IPS DF 6.9 (cell line): ENCODE measurements around the gene BMERB1.

Source experiments
- DNase-seq: peaks from one replicate; pipeline ENCODE4 v3.0.0-alpha.2; 2013; ENCODE audit warnings: low read depth, low spot score
- H3K27ac ChIP-seq: one replicate; pipeline ENCODE4 v1.5.1; 2013; ENCODE audit warnings: low read length, control low read depth
- H3K27me3 ChIP-seq: 2 replicates; pipeline ENCODE4 v1.6.1; 2013; ENCODE audit warnings: mild to moderate bottlenecking, low read length; ENCODE audit not compliant: control insufficient read depth, insufficient read depth
- H3K36me3 ChIP-seq: 2 replicates; pipeline ENCODE4 v1.6.1; 2013; ENCODE audit warnings: low read length; ENCODE audit not compliant: control insufficient read depth, insufficient read depth
- H3K4me1 ChIP-seq: 2 replicates; pipeline ENCODE4 v1.6.1; 2013; ENCODE audit warnings: low read length; ENCODE audit not compliant: control insufficient read depth, insufficient read depth
- H3K4me3 ChIP-seq: 2 replicates; pipeline ENCODE4 v1.5.1; 2013; ENCODE audit warnings: mild to moderate bottlenecking, low read length
- H3K9me3 ChIP-seq: 2 replicates; pipeline ENCODE4 v1.6.1; 2013; ENCODE audit warnings: low read length, inconsistent platforms; ENCODE audit not compliant: control insufficient read depth, insufficient read depth
- WGBS: extraction: QIAGEN DNeasy Blood & Tissue Kit; methylation state at CpG from one replicate; pipeline ENCODE4 v1.1.7; 2013; ENCODE audit warnings: mixed read lengths, missing lambda C conversion rate; ENCODE audit not compliant: insufficient read length, insufficient coverage; 5-methylcytosine and 5-hydroxymethylcytosine counted together

The BMERB1 gene

DNA sequence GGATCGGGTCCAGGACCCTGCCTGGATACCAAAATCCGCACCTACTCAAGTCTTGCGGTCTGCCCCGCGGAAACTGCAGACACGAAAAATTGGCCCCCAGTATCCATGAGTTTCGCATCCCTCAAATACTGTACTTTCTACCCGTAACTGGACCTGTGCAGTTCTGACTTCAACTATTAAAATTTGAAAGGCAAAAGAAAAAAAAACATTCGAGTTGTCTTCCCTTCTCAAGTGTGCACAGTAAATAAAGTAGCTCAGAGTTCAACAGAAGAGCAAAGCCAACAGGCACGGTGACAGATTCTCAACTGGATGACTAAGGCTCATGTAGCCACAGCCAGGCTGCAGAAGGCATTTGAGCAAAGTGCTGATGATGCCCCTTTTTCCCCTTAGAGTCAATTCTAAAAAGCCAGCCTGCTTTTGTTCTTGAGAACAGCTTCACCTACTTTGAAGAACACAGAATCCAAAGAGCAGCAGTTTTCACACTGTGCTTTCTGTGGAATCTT lies 176.0 kb downstream of the BMERB1 start:
- H3K27me3 ChIP-seq, result no peaks in the 10 kb centered on the region

GRCh38 chr16:15611610-15612009 lies 177.2 kb downstream of the BMERB1 start:
- Histone ChIP-seq H3K36me3 (peaks cover 15% of the 10 kb centered on the region), H3K9me3 (no peaks in the 10 kb centered on the region), H3K27me3 (no peaks in the 10 kb centered on the region), H3K4me3 (no peak overlapping the region), H3K4me1 (no peaks in the 10 kb centered on the region), H3K27ac (no peak overlapping the region)
- no CpG with 5 or more reads among the region's 7 CpGs for WGBS
- DNase-seq, result no peak

More for the DNA sequence above, 176.0 kb downstream of the BMERB1 start:
- DNase-seq, result no peak
- H3K27ac ChIP-seq, result no peak overlapping the region
- H3K36me3 ChIP-seq, result peaks cover 12% of the 10 kb centered on the region; the same call in 1 of the 2 replicates
- H3K4me3 ChIP-seq, result no peak overlapping the region
- H3K4me1 ChIP-seq, result no peaks in the 10 kb centered on the region
- no CpG with 5 or more reads among the region's 10 CpGs for WGBS
- no peaks in the 10 kb centered on the region for H3K9me3 ChIP-seq

- Histone ChIP-seq H3K9me3 (no peaks in the 10 kb centered on the region), H3K36me3 (peaks cover 19% of the 10 kb centered on the region), H3K27ac (no peak overlapping the region), H3K27me3 (no peaks in the 10 kb centered on the region), H3K4me3 (no peak overlapping the region), H3K4me1 (no peaks in the 10 kb centered on the region)
- DNase-seq, result no peak
- no CpG with 5 or more reads among the region's 4 CpGs for WGBS
These were observed 179.3 kb downstream of the BMERB1 start for GRCh38 chr16:15613676-15614075.

DNA sequence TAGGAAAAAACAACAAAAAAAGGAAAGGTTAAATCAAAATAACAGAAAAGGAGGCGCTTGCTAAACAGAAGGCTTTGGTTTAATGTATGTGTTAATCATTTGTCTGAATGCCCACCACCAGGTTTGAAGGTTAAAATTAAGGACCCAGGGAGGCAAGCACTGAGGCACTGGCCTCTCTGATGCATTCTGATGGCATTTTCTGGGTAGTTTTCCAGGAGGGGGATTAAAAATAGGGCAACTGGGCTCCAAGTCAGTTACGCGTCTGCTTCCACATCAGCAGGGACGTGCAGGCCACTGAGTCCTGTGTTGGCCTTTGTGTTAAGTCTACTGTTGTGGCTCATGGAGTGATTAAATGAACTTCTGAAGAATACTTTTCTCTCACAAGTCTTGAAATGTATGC lies 181.6 kb downstream of the BMERB1 start:
- Histone ChIP-seq H3K27ac (no peak overlapping the region), H3K36me3 (peaks cover 20% of the 10 kb centered on the region), H3K4me3 (no peak overlapping the region), H3K4me1 (no peaks in the 10 kb centered on the region), H3K9me3 (no peaks in the 10 kb centered on the region), H3K27me3 (no peaks in the 10 kb centered on the region)
- no peak for DNase-seq
- no CpG with 5 or more reads among the region's 4 CpGs for WGBS

DNA sequence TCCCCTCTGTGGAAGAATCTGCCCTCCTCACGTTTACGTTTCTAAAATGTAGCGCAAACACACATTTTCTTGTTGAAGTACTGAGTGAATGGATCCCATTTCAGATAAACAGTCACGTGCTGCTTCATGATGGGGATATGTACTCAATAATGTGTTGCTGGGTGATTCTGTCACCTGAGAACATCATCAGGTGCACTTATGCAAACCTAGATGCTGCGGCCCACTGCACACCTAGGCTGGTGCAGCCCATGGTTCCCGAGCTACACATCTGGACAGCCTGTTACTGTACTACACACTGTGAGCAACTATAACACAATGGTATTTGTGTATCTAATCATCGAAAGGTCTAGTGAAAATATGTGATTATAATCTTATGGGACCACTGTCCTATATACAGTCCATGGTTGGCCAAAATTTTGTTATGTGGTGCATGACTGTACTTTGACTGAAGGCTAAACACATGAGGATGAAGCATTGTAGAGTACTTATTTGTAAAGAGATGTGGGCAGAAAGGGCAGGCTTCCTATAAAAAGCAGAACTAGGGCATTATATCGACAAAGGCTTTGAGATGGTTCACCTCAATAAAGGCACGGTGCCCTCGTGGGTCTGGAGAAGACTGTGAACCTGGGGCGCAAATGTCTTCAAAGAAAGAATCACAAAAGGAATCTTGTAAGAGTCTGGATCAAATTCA lies 182.2 kb downstream of the BMERB1 start:
- Histone ChIP-seq H3K27me3 (no peaks in the 10 kb centered on the region), H3K4me3 (no peak overlapping the region), H3K4me1 (no peaks in the 10 kb centered on the region), H3K36me3 (peaks cover 18% of the 10 kb centered on the region), H3K9me3 (no peaks in the 10 kb centered on the region), H3K27ac (no peak overlapping the region)
- DNase-seq, result no peak
- WGBS, result no CpG with 5 or more reads among the region's 11 CpGs

DNA sequence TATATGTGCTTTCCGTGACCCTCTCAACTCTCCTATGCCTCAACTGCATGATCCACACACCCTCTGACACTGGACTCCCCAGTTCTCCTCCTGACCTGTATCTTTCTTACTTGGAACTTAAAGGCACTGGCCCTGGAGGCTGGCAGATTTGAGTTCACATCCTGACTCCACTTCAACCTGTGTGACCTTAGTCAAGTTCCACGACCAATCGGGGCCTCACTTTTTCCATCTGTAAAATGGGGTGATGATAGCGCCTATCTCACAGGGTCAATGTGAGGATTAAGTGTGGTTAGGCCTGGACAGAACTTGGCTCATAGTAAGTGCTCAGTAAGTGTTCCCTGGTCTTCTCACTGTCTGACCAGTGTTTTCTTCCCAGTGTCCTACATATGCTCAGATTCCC lies 183.5 kb downstream of the BMERB1 start:
- Histone ChIP-seq H3K36me3 (peaks cover 11% of the 10 kb centered on the region), H3K27ac (no peak overlapping the region), H3K4me1 (no peaks in the 10 kb centered on the region), H3K9me3 (no peaks in the 10 kb centered on the region), H3K27me3 (no peaks in the 10 kb centered on the region), H3K4me3 (no peak overlapping the region)
- WGBS, result no CpG with 5 or more reads among the region's 4 CpGs
- DNase-seq, result no peak

- Histone ChIP-seq H3K27ac (no peak overlapping the region), H3K4me3 (no peak overlapping the region), H3K36me3 (peaks cover 11% of the 10 kb centered on the region), H3K27me3 (no peaks in the 10 kb centered on the region), H3K9me3 (no peaks in the 10 kb centered on the region), H3K4me1 (no peaks in the 10 kb centered on the region)
- no CpG with 5 or more reads among the region's 4 CpGs for WGBS
- no peak for DNase-seq
These were observed 184.0 kb downstream of the BMERB1 start for GRCh38 chr16:15618392-15618791.

GRCh38 chr16:15620611-15621195 lies 186.3 kb downstream of the BMERB1 start:
- Histone ChIP-seq H3K4me1 (no peaks in the 10 kb centered on the region), H3K27ac (no peak overlapping the region), H3K9me3 (no peaks in the 10 kb centered on the region), H3K4me3 (no peak overlapping the region), H3K27me3 (no peaks in the 10 kb centered on the region), H3K36me3 (peaks cover 20% of the 10 kb centered on the region)
- 100% methylated on average over 2 of the region's 6 CpGs for WGBS
- no peak for DNase-seq

DNA sequence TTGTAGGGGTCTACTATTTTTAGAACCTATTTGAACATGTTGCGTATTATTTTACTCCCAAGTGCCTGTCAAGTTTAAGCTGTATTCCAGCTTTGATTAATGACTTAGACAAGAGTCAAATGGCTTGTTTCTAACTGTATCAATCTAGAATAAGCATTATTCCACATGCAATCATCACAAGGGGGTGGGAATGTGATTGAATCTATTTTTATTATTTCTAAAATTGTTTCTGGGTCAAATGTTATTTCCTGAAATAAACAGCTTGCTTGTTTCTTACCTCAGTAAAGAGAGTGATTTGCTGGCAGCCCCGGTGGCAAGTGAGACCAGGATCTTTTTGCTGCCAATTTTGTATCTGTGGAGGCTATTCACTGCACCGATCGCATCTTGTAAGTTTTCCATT lies 187.1 kb downstream of the BMERB1 start:
- H3K27ac ChIP-seq, result no peak overlapping the region
- peaks cover 19% of the 10 kb centered on the region for H3K36me3 ChIP-seq
- no peak for DNase-seq
- H3K9me3 ChIP-seq, result no peaks in the 10 kb centered on the region
- no peaks in the 10 kb centered on the region for H3K4me1 ChIP-seq
- H3K27me3 ChIP-seq, result no peaks in the 10 kb centered on the region
- WGBS, result no CpG with 5 or more reads among the region's 4 CpGs
- H3K4me3 ChIP-seq, result no peak overlapping the region

GRCh38 chr16:15621889-15622288 lies 187.5 kb downstream of the BMERB1 start:
- H3K4me3 ChIP-seq, result no peak overlapping the region
- peaks cover 16% of the 10 kb centered on the region for H3K36me3 ChIP-seq
- H3K27me3 ChIP-seq, result no peaks in the 10 kb centered on the region
- H3K4me1 ChIP-seq, result no peaks in the 10 kb centered on the region
- DNase-seq, result no peak
- no CpG with 5 or more reads among the region's 8 CpGs for WGBS
- H3K27ac ChIP-seq, result no peak overlapping the region
- H3K9me3 ChIP-seq, result no peaks in the 10 kb centered on the region
